PC-9 (cell line): ENCODE measurements around the gene TRAPPC5. TPM values are rescaled to one million over a fixed set of nuclear protein-coding genes. Genes with fewer than 3 reads are reported as not detected.
A peak's percentile ranks its signal among the peaks of the same experiment; 100 is the strongest.

Source experiments
- BruUV-seq: library from RNA; stranded (reverse); fragments of 400-500 nt; replicated peaks from 2 replicates; lab custom pipeline; 2021; lab: Mats Ljungman, UMichigan
- CTCF ChIA-PET: fragments of 300-600 bp; sonication (Branson Sonifier 250); formaldehyde crosslinking; loops from one replicate; lab custom pipeline; 2022; ENCODE audit warnings: antibody characterized with exemption; lab: Charles Lee
- POLR2A ChIA-PET: fragments of 300-600 bp; sonication (Branson Sonifier 250); formaldehyde crosslinking; loops from one replicate; lab custom pipeline; 2022; ENCODE audit warnings: antibody characterized with exemption; ENCODE audit not compliant: unreplicated experiment; lab: Charles Lee
- DNase-seq, 2 experiments: peaks; one replicate each; pipeline versions ENCODE4 v3.0.0 to v3.0.0-alpha.2; 2015 to 2022; ENCODE audit warnings: mixed read lengths in 1 of 2
- H2AFZ ChIP-seq: fragments of 200-600 bp; sonication (generic); 2 replicates; pipeline ENCODE4 v1.8.1; 2017; ENCODE audit warnings: antibody characterized with exemption
- H3F3A ChIP-seq: fragments of 200-600 bp; sonication (generic); 2 replicates; pipeline ENCODE4 v1.8.1; 2017; ENCODE audit warnings: antibody characterized with exemption, mild to moderate bottlenecking, low read depth; ENCODE audit not compliant: insufficient read depth
- H3K27ac ChIP-seq: fragments of 200-600 bp; sonication (generic); 2 replicates; pipeline ENCODE4 v1.6.1; 2016; ENCODE audit warnings: mixed run types
- H3K27me3 ChIP-seq: fragments of 200-600 bp; sonication (generic); 2 replicates; pipeline ENCODE4 v1.6.1; 2016; ENCODE audit warnings: low read depth, mixed run types; ENCODE audit not compliant: insufficient read depth
- H3K36me3 ChIP-seq: fragments of 200-600 bp; sonication (generic); 2 replicates; pipeline ENCODE4 v1.6.1; 2016; ENCODE audit warnings: low read depth, mixed run types
- H3K4me1 ChIP-seq: fragments of 200-600 bp; sonication (generic); replicated peaks from 2 replicates; pipeline ENCODE4 v1.6.1; 2016; ENCODE audit warnings: mixed run types; ENCODE audit not compliant: insufficient read depth
- H3K4me2 ChIP-seq: fragments of 200-600 bp; sonication (generic); 2 replicates; pipeline ENCODE4 v1.6.1; 2017; ENCODE audit warnings: mixed run types
- H3K4me3 ChIP-seq: fragments of 200-600 bp; sonication (generic); 2 replicates; pipeline ENCODE4 v1.6.1; 2016; ENCODE audit warnings: mixed run types
- H3K79me2 ChIP-seq: fragments of 200-600 bp; sonication (generic); 2 replicates; pipeline ENCODE4 v1.6.1; 2017; ENCODE audit warnings: low read depth, mixed run types
- H3K9me2 ChIP-seq: fragments of 200-600 bp; sonication (generic); 2 replicates; pipeline ENCODE4 v1.8.1; 2017; ENCODE audit warnings: mild to moderate bottlenecking; ENCODE audit not compliant: insufficient read depth
- H3K9me3 ChIP-seq: fragments of 200-600 bp; sonication (generic); 2 replicates; pipeline ENCODE4 v1.8.1; 2016; ENCODE audit warnings: low read depth; ENCODE audit not compliant: insufficient read depth
- H4K20me1 ChIP-seq: fragments of 200-600 bp; sonication (generic); 2 replicates; pipeline ENCODE4 v1.8.1; 2017; ENCODE audit not compliant: insufficient read depth
- EZH2 ChIP-seq: fragments of 200-600 bp; sonication (generic); IDR thresholded peaks from 2 replicates; pipeline ENCODE4 v1.8.0; 2017; ENCODE audit warnings: antibody characterized with exemption, low read depth
- intact Hi-C: fragments of 100-400 bp; cut with micrococcal nuclease; formaldehyde crosslinking; loops from one replicate; pipeline ENCODE4 v1.10.0; 2022; ENCODE audit not compliant: unreplicated experiment
- total RNA-seq: library from RNA; stranded (reverse); gene quantifications from 2 replicates; pipeline ENCODE4 v1.2.3, GENCODE V29; 2021
- TF ChIP-seq, protein P1 (sequence below): fragments of 200-600 bp; sonication (generic); conservative IDR thresholded peaks from 2 replicates; pipeline ENCODE4 v1.6.1; 2017; ENCODE audit warnings: mixed run types, antibody characterized with exemption, mild to moderate bottlenecking, moderate library complexity

TRAPPC5 gene
- total RNA-seq, 1 experiment from 2014 or later = 103 TPM

DNA sequence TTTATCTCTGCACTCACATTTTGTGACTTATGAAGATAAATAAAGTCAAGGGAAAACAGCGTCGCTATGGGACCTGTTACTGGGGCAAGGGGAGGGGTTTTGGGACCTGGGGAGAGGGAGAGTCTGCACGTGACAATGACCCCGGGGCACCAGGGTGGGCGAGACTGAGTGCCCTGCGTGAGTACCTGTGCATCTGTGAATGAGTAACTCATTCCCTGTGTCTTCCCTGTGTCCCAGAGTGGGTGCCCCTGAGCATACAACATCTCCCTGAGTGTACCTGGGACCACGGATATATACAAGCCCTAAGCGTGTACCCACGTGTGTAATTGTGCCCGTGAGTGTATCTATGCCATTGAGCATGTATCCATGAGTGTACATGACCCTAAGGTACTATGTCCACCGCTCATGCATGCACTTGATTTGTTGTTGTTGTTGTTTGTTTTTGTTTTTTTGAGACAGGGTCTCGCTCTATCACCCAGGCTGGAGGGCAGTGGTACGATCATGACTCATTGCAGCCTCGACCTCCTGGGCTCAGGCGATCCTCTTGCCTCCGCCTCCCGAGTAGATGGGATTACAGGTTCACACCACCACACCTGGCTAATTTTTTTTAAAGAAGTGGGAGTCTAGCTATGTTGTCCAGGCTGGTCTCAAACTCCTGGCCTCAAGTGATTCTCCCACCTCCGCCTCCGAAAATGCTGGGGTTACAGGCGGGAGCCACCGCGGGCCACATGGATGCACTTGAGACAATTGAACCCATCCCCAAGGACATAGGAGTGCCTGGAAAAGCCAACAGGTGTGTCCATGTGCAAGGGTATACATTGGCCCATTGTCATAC is 645 bp upstream of the TRAPPC5 start:
- H3K36me3 ChIP-seq = 0 out of 2 replicates have a peak, but pooled peaks cover 6% of the 10 kb centered on the region
- peak overlapping the region; percentile 88 for H3K4me2 ChIP-seq
- peaks cover 19% of the 10 kb centered on the region for H3K79me2 ChIP-seq
- H3K27me3 ChIP-seq = peaks cover 30% of the 10 kb centered on the region
- no peak for DNase-seq
- intact Hi-C loops = loop anchor here (2.0 to 10.0 kb wide), 4 partner anchors 61 to 325 kb away; partner anchors contain the start of genes CTXN1 and SNAPC2
- peak overlapping the region; percentile 91; the same call in 1 of the 2 replicates for H3K4me3 ChIP-seq
- H4K20me1 ChIP-seq = peaks cover 13% of the 10 kb centered on the region
- H3K9me3 ChIP-seq = no peaks in the 10 kb centered on the region
- TF ChIP-seq EZH2 = no peak
- TF ChIP-seq, protein P1, sequence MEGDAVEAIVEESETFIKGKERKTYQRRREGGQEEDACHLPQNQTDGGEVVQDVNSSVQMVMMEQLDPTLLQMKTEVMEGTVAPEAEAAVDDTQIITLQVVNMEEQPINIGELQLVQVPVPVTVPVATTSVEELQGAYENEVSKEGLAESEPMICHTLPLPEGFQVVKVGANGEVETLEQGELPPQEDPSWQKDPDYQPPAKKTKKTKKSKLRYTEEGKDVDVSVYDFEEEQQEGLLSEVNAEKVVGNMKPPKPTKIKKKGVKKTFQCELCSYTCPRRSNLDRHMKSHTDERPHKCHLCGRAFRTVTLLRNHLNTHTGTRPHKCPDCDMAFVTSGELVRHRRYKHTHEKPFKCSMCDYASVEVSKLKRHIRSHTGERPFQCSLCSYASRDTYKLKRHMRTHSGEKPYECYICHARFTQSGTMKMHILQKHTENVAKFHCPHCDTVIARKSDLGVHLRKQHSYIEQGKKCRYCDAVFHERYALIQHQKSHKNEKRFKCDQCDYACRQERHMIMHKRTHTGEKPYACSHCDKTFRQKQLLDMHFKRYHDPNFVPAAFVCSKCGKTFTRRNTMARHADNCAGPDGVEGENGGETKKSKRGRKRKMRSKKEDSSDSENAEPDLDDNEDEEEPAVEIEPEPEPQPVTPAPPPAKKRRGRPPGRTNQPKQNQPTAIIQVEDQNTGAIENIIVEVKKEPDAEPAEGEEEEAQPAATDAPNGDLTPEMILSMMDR = no peak
- no TSS peak for BruUV-seq
- no peaks in the 10 kb centered on the region for H3K9me2 ChIP-seq
- peaks cover 24% of the 10 kb centered on the region; the same call in 1 of the 2 replicates for H3F3A ChIP-seq
- POLR2A ChIA-PET = interaction anchor here (0.7 kb wide), 1 partner anchor 304 kb away, joined by 3 read pairs; no protein-coding TSS in a partner anchor
- CTCF ChIA-PET = interaction anchor here (1.3 to 1.6 kb wide), 4 partner anchors 113 to 172 kb away, joined by 4 to 19 read pairs (median 10); no protein-coding TSS in a partner anchor
- H3K27ac ChIP-seq = no peak overlapping the region
- H3K4me1 ChIP-seq = peaks cover 13% of the 10 kb centered on the region
- H2AFZ ChIP-seq = peak overlapping the region; percentile 96

DNA sequence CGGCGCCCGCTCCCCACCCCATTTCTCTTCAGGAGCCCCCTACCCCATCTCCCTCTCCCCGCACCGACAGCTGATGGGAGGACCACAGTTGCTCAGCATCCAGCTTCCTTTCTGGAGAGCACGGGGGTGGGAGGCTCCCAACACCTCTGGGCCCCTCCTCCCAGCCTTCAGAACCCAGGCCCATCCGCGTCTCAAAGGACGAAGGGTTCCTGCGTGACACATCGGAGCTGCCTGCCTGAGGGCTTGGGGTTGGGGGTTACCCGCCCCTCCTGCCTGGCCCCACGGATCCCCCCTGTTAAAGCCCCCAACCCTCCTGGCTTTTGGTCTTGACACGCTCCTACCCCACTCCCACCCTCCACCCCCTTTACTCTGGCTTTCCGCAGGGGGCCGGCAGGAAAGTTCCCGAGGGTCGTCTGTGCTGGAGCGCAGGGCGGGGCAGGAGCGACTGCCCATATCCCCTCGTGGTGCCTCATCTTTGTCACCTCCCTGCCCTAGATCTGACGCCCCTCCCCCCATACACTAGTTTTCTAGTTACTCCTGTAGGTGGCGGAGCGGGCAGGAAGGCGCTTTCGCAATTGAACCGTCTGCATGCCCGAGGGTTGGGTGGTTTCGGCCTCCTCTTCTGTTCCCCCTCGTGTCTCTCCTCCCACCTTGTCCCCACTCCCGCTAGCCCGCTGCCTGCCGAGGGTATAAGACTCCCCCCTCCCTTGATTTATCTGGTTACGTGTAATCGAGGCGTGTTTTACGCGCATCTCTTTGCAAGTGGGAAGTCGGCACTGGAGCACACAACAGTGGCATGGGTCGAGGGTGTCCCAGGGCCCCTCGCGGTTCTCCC is 924 bp downstream of the TRAPPC5 start:
- intact Hi-C loops = loop anchor here (1.0 to 2.0 kb wide), 2 partner anchors 118 to 171 kb away; no protein-coding TSS in a partner anchor
- peak; percentile 60 to 68 for DNase-seq
- Histone ChIP-seq H3K4me2 (peak overlapping the region; percentile 88), H3K27me3 (peaks cover 16% of the 10 kb centered on the region), H3K4me3 (peak overlapping the region; percentile 91), H3K27ac (peak overlapping the region; percentile 32; the same call in 1 of the 2 replicates), H3K79me2 (peaks cover 19% of the 10 kb centered on the region), H3K9me3 (no peaks in the 10 kb centered on the region), H3K9me2 (no peaks in the 10 kb centered on the region), H3F3A (peaks cover 27% of the 10 kb centered on the region; the same call in 1 of the 2 replicates), H2AFZ (peak overlapping the region; percentile 96), H3K4me1 (peaks cover 23% of the 10 kb centered on the region), H4K20me1 (peaks cover 25% of the 10 kb centered on the region), H3K36me3 (0 out of 2 replicates have a peak, but pooled peaks cover 6% of the 10 kb centered on the region)
- no peak for TF ChIP-seq EZH2
- TF ChIP-seq, protein P1 = peak; percentile 69
- ChIA-PET POLR2A (no interaction called here), CTCF (interaction anchor here (0.6 to 1.6 kb wide), 11 partner anchors 25 to 187 kb away, joined by 3 to 19 read pairs (median 4); no protein-coding TSS in a partner anchor)
- no TSS peak for BruUV-seq
